Stimulated activated CD8-positive, alpha-beta memory T cell treated with anti-CD3 and anti-CD28 coated beads, Interleukin-12 subunit alpha, Interleukin-12 subunit beta, amount 100 ng/mL, for 1 hour (primary cell): ENCODE data around the gene CEMP1.

Experiments used
- DNase-seq: peaks from one replicate; pipeline ENCODE4 v3.0.0-alpha.2; 2020; ENCODE audit warnings: low read depth

The CEMP1 gene

GRCh38 chr16:2483939-2484897, 47.0 kb downstream of the CEMP1 start:
- no peak for DNase-seq

DNA sequence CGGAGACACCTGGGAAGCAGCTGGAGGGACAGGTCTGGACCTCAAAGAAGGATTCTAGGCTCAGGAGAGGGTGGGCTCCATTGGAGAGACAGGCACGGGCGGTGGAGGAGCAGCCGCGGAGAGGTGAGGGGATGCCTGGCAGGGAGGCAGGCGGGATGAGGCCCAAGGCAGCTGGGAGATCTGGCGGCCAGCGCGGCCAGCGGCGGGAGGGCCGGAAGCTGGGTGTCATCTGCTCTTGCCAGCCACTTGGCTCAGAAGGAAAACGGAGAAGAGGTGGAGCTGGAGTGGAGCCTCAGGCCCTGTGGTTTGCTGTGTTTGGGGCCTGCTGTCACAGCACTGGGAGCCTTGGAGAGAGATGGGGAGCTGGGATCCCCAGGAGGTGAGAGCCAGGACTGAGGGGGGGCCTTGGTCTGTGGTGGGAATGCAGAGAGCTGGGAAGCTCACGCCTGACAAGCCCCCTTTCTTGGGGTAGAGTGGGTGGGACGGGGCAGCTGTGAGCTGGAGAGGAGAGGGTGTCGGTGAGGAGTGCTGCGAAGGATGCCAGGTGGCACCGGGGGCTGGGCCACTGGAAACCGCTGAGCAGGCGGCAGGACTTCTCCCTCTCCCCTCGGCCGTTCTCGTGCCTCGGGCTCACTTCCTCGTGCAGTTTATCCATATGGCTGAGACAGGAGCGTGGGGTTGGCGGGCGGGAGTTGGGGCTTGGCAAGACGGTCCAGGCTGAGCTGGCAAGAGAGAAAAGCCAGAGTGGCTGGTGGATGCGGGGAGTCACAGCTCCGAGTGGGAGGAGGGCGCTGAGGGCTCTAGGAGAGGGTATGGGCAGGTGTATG, 48.3 kb downstream of the CEMP1 start:
- no peak for DNase-seq

DNA sequence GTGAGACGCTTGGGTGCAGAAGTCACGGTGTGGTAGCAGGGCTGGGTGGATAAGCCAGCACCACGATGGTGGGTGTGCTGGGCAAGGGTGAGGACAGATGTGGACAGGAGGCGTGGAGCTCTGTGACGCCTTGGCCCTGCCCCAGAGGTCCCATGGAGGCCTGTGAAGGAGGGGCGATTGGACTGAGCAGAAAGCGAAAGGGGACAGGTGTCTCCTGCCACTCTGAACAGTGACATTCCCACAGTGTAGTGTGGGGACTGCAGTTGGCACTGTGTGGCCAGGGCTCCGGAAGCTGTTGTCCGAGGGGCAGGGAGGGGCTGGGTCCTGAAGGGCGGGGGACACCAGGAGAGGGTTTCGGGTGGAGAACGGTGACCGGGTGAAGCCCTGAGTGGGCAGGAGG, 49.0 kb downstream of the CEMP1 start:
- no peak for DNase-seq

DNA sequence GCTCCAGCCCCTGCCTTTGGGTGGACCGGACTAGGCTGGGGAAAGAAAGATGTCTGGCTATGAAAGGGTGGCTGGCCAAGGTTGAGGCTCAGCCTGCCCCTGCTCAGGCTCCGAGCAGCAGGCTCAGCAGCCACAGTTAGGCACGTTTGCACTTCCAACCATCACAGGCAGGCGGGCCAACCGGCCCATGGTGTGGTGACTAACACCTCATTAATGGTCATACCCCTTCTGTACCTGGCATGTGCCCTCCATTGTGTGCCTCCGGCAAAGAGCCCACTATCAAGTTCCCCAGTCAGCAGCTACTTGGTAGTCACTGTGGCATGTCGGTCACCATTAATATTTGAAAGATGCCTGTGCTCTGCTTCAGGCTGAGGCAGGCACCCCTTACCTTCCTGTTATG, 49.5 kb downstream of the CEMP1 start:
- DNase-seq: no peak

GRCh38 chr16:2480948-2481347, 50.3 kb downstream of the CEMP1 start:
- no peak for DNase-seq
